Suprapubic skin (tissue), 3 donors: Measurements from ENCODE around the gene WDTC1.

ENCODE experiments used
- POLR2A ChIP-seq, 2 donors: fragments of 450-650 bp; IDR thresholded peaks; one replicate each; pipeline ENCODE4 v1.6.1; 2017; ENCODE audit warnings: antibody characterized with exemption in 2 of 2, mild to moderate bottlenecking in 2 of 2, moderate library complexity in 2 of 2
- TF ChIP-seq, protein P1 (sequence below), 2 donors: fragments of 200-600 bp in 1 of 2; fragments of 450-650 bp in 1 of 2; sonication (generic) in 1 of 2; IDR thresholded peaks; one replicate each; pipeline ENCODE4 v1.5.1; 2016 to 2019; ENCODE audit warnings: antibody characterized with exemption in 2 of 2, mild to moderate bottlenecking in 1 of 2, moderate library complexity in 1 of 2

DNA sequence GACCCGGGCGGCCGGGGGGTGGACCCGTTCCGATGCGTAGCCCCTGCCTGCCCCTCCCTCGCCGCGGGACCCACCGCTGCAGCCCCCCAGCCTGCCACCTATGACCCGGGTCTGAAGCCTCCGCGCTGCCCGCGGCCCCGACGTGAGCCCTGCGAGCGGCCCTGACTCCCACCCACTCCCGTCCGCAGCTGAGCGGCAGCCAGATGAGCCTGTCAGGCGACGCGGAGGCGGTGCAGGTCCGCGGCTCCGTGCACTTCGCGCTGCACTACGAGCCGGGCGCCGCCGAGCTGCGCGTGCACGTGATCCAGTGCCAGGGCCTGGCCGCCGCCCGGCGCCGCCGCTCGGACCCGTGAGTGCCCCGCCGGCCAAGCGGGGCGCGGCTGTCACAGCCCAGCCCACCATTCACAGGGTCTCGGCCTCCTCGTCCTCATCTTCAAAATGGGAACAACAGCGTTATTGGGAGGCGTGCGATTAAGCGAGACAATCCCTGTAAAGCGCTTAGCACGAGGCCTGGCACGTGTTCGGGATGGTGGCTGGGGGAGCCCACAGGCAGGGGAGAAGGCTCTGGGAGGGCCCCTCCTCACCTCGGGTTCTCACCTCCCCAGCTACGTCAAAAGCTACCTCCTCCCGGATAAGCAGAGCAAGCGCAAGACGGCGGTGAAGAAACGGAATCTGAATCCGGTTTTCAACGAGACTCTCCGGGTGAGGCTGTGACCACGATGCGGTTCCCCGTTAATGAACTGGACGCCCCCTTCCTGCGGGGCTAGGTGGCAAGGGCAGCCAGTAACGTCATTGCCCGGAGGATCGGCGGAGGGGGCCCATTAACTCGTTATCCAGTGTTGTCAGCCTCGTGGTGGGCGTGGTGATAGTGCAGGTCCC is 115.6 kb downstream of the WDTC1 start:
- TF ChIP-seq POLR2A (IDR thresholded peaks at IDR 0.05) = no peak
- TF ChIP-seq, protein P1, sequence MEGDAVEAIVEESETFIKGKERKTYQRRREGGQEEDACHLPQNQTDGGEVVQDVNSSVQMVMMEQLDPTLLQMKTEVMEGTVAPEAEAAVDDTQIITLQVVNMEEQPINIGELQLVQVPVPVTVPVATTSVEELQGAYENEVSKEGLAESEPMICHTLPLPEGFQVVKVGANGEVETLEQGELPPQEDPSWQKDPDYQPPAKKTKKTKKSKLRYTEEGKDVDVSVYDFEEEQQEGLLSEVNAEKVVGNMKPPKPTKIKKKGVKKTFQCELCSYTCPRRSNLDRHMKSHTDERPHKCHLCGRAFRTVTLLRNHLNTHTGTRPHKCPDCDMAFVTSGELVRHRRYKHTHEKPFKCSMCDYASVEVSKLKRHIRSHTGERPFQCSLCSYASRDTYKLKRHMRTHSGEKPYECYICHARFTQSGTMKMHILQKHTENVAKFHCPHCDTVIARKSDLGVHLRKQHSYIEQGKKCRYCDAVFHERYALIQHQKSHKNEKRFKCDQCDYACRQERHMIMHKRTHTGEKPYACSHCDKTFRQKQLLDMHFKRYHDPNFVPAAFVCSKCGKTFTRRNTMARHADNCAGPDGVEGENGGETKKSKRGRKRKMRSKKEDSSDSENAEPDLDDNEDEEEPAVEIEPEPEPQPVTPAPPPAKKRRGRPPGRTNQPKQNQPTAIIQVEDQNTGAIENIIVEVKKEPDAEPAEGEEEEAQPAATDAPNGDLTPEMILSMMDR (IDR thresholded peaks at IDR 0.05) = no peak
